Limb (tissue), 2 donors: ENCODE measurements around the gene MTHFD2L.
A peak's percentile ranks its signal among the peaks of the same experiment; 100 is the strongest.
"Not testable (repeated sequence)": the region's sequence is repeated elsewhere in the genome, so short reads cannot be mapped to it uniquely, and the experiment has no call there.

Experiments used
- DNase-seq, 2 donors: peaks; one replicate each; pipeline ENCODE4 v3.0.0-alpha.2; 2016; ENCODE audit errors: extremely low spot score in 2 of 2

The MTHFD2L gene

GRCh38 chr4:74188912-74189311, 31.0 kb downstream of the MTHFD2L start:
- no peak for DNase-seq

GRCh38 chr4:74189331-74190043, 31.6 kb downstream of the MTHFD2L start:
- DNase-seq: peak in 1 of 2 donors; percentile 34

DNA sequence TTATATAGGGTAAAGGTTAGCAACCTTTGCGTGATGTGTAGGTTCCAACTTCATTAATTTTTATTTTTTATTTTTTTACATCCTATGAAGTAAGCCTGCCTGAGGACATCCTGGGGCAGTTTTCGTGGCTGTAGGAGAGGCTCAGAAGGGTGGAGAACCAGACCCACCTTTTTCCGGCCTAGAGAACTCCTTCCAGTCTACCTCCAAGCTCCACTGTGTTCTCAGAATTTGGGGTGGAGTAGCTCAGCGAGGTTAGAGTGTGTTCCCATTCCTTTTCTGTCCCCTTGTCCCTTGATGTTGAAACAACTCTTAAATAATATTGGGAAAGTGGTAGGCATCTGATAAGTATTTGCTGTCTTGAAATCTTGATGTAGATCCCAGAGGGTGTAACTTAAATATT, 32.4 kb downstream of the MTHFD2L start:
- no peak for DNase-seq

GRCh38 chr4:74190919-74191397, 33.0 kb downstream of the MTHFD2L start:
- no peak for DNase-seq

- DNase-seq: no peak
Observed at GRCh38 chr4:74197080-74197479, 39.2 kb downstream of the MTHFD2L start.

DNA sequence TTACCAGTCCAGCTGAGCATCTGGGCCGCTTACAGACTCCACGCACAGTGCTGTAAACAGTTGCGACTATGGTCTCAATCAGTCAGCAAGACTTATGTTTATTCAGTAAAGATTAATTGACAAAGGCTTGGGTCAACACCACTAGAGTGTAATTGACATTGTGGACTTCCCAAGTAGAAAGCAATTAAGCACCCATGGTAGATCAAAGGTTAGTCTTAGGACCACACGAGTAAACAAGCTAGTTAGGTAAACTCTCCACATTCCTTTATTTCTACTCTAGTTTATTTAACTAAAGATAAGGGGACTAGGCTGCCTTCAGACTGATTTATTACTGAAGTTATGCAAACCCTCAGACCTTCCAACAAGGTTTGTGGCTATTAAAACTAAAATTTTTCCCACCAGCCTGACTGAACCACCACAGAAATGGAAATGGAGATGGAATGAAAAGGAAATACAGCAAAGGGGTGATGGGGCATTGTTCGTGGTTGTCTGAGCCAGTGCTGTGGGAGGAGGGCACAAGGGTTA, 44.2 kb downstream of the MTHFD2L start:
- DNase-seq: no peak

- DNase-seq: no peak
Observed at GRCh38 chr4:74203467-74203866, 45.5 kb downstream of the MTHFD2L start.

GRCh38 chr4:74205046-74205445, 47.1 kb downstream of the MTHFD2L start:
- DNase-seq: no peak

DNA sequence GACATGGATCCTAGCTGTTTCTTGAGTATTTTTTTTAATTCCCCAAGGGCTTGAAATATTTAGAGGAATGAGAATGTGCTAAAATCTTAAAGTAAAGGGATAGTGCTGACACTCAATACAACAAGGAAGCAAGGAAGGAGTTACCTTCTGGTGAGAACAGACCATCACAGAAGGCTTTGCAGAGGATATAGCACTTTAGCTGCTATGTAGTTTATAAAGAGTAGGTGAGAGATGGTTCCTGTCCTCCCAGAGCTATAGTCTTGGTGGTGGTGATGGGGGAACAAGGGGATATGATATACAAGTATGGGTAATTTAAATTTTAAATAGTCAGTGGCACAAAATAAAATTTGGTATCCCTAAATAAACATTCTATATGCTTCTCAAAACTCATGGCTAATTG, 47.6 kb downstream of the MTHFD2L start:
- DNase-seq: no peak

GRCh38 chr4:74206088-74206825, 48.3 kb downstream of the MTHFD2L start:
- DNase-seq: no peak

GRCh38 chr4:74214457-74215159, 56.7 kb downstream of the MTHFD2L start:
- not testable (repeated sequence) for DNase-seq

- not testable (repeated sequence) for DNase-seq
Observed at GRCh38 chr4:74215236-74215635, 57.3 kb downstream of the MTHFD2L start.

- DNase-seq: no peak
Observed at GRCh38 chr4:74217365-74217764, 59.4 kb downstream of the MTHFD2L start.

DNA sequence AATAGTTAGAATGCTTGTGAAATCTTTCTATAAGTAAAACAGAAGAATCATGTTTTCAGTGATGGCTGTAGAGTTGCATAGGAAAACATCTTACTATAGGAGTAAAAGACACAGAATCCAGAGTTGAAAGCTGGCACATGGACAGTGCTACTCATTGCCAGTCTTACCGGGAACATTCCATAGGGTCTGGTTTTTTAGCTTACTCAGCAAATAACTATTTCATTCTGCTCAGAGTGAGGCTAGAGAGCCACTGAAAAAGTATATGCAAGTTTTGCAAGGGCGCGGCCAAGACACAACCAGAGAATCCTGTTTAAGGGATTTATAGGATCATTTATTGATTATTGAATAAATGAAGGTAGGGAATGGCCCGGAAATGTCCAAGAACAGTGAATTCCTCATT, 60.3 kb downstream of the MTHFD2L start:
- no peak for DNase-seq

DNA sequence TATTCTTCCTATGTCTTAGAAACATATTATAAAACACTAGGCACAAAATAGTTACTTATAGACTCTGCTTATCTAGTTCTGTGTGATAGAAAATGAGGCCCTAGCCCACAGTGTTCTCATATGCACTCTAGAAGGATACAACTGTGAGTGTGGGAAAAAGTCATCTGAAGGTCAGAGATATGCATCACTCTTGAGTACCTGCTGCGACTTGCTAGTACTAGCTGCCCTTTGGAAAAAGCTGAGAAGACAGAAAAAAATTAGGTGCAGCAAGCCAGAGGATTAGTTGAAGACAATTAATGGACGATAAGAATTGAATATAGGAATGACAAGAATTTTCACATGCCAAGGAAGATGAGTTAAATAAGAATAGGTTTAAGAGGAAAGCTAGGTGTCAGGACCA, 61.3 kb downstream of the MTHFD2L start:
- DNase-seq: no peak

GRCh38 chr4:74223098-74223497, 65.2 kb downstream of the MTHFD2L start:
- no peak for DNase-seq

- no peak for DNase-seq
Observed at GRCh38 chr4:74223801-74224200, 65.9 kb downstream of the MTHFD2L start.

- DNase-seq: peak; percentile 36 to 60
Observed at GRCh38 chr4:74228691-74229640, 71.0 kb downstream of the MTHFD2L start.

GRCh38 chr4:74230902-74231499, 73.1 kb downstream of the MTHFD2L start:
- DNase-seq: no peak

DNA sequence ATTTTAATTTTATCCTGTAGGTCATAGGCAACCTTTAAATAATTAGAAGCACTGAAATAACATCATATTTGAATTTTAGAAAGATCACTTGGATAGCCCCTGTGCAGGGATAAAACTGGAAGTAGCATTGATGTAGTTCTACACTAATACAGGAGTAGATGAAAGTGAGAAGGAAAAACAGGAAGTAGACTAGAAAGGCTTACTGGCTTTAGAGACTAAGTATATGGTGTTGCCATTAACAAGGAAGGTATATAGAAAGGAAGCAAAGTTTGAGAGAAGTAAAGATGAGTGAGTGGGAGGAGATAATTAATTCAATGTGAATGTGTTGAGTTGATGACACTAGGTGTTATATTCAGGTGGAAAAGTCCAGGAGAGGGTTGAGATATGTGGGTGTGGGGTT, 77.2 kb downstream of the MTHFD2L start:
- no peak for DNase-seq
